Measurements from ENCODE around the gene NFASC. TPM values are rescaled to one million over a fixed set of nuclear protein-coding genes. Genes with fewer than 3 reads are reported as not detected.

NFASC gene
- total and polyA plus RNA-seq, 3 donors from 2014 or later, result 9.9 to 13.9 (median 10.2) TPM

DNA sequence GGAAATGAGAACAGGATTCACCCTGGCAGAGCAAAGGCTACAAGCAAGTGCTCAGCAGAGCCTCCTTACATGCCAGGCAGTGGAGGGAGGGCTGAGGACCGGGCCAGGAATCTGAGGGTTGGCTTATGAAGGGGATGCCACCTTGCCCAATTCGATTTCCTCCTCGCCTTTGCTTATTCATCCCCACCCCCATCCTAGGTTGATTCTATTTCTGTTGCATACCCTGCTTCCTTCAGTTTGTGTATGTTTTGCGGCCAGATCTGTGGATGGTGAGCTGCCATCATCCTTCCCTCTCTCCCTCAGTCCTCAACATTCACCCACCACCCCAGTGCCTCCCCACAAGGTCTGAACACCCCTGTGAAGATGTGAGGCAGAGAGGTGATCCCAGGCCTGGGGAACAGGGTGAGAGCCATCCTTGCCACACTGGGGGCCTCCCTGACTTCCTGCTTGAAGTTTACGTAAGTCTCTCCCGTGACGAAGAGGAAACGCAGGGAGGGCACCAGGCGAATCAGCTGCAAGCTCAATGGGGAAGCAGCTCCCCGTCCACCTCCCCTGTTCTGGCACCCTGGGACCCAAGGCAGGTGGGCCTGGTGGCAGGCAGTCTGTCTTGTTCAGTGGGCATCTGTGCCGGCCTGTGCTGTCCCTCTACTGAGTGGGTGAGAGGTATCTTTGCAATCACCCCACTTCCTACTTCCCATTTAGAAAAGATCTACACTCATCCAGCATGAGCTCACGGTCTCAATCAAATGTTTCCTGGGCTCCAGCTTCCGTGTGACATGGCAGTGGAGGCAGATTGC, 121.7 kb downstream of the NFASC start:
- H3K4me3 ChIP-seq, result no peak overlapping the region
- peaks cover 3% of the 10 kb centered on the region for H3K4me1 ChIP-seq
- DNase-seq, result no peak
- H3K27ac ChIP-seq, result no peak overlapping the region
- TF ChIP-seq, protein P1, sequence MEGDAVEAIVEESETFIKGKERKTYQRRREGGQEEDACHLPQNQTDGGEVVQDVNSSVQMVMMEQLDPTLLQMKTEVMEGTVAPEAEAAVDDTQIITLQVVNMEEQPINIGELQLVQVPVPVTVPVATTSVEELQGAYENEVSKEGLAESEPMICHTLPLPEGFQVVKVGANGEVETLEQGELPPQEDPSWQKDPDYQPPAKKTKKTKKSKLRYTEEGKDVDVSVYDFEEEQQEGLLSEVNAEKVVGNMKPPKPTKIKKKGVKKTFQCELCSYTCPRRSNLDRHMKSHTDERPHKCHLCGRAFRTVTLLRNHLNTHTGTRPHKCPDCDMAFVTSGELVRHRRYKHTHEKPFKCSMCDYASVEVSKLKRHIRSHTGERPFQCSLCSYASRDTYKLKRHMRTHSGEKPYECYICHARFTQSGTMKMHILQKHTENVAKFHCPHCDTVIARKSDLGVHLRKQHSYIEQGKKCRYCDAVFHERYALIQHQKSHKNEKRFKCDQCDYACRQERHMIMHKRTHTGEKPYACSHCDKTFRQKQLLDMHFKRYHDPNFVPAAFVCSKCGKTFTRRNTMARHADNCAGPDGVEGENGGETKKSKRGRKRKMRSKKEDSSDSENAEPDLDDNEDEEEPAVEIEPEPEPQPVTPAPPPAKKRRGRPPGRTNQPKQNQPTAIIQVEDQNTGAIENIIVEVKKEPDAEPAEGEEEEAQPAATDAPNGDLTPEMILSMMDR (IDR thresholded peaks at IDR 0.05), result no peak
- no peak for TF ChIP-seq POLR2A (IDR thresholded peaks at IDR 0.05)
- intact Hi-C loops (cut with DNase I; ENCODE audit: low total_unique reads), result loop anchor here (10.0 kb wide), 1 partner anchor 262 kb away; no protein-coding TSS in a partner anchor
- no peaks in the 10 kb centered on the region for H3K36me3 ChIP-seq (ENCODE audit: low read depth, missing control alignments)
- H3K27me3 ChIP-seq, result no peaks in the 10 kb centered on the region
- WGBS, 2 donors, result 87 to 90% methylated on average over 8 to 13 of the region's 13 CpGs
- H3K9me3 ChIP-seq, result no peaks in the 10 kb centered on the region

DNA sequence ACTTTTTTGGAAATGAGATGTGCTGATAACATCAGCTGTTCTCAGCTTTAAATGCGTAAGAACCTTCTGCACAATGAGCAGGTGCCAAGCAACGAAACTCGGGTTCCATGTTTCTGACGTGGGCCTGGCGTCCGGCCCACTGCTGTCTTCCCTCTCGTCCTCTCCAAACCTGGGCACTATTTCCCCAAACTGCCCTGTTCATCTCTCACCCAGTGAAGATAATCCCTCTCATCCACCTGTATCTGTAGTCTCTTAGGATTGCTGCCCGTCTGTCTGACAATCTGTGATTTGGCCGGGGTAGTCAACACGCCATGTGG, 122.3 kb downstream of the NFASC start:
- Histone ChIP-seq H3K27ac (no peak overlapping the region), H3K4me3 (no peak overlapping the region), H3K4me1 (peaks cover 9% of the 10 kb centered on the region), H3K9me3 (no peaks in the 10 kb centered on the region), H3K36me3 (ENCODE audit: low read depth, missing control alignments) (no peaks in the 10 kb centered on the region), H3K27me3 (no peaks in the 10 kb centered on the region)
- intact Hi-C loops (cut with DNase I; ENCODE audit: low total_unique reads), result loop anchor here (10.0 kb wide), 1 partner anchor 262 kb away; no protein-coding TSS in a partner anchor
- DNase-seq, result no peak
- TF ChIP-seq POLR2A (IDR thresholded peaks at IDR 0.05), result no peak
- TF ChIP-seq, protein P1 (IDR thresholded peaks at IDR 0.05), result no peak
- 96 to 98% methylated on average over 10 of the region's 10 CpGs for WGBS, 2 donors

DNA sequence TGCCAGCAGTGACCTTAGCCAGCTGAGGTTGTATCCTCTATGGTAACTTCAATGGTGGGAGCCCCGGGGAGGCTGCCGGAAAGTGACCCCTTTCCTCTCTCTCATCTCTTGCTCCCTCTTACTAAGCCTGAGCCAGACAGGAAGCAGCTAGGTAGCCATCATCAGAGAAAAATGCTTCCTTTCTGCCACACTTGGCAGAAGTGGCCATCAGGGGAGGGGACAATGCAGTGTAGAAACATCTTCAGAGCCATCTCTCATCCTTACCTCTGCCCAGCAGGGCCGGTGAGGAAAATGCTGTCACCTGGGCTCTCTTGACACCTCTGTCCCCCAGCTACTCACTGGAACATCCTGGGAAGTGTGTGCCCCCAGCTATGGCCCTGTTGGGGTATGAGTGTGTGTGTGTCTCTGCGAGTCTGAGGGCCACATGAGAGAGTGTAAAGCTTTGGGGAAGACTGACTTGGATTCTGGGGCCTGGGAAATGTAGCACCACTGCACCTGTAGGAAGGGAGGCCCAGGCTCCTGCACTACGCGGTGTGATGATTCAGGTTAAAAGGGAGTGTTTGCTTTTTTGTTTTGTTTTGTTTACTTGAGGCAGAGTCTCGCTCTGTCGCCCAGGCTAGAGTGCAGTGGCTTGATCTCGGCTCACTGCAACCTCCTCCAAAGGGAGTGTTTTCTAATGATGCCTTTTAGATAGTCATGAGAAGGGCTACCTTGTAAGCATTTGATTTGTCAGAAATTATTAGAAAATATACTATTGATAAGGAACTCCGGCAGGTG, 123.6 kb downstream of the NFASC start:
- peaks cover 14% of the 10 kb centered on the region for H3K4me1 ChIP-seq
- H3K27ac ChIP-seq, result no peak overlapping the region
- no peaks in the 10 kb centered on the region for H3K27me3 ChIP-seq
- H3K9me3 ChIP-seq, result no peaks in the 10 kb centered on the region
- WGBS, 2 donors, result 92 to 96% methylated on average over 9 to 10 of the region's 10 CpGs
- TF ChIP-seq, protein P1 (IDR thresholded peaks at IDR 0.05), result no peak
- no peak for TF ChIP-seq POLR2A (IDR thresholded peaks at IDR 0.05)
- no peaks in the 10 kb centered on the region for H3K36me3 ChIP-seq (ENCODE audit: low read depth, missing control alignments)
- H3K4me3 ChIP-seq, result no peak overlapping the region
- intact Hi-C loops (cut with DNase I; ENCODE audit: low total_unique reads), result loop anchor here (10.0 kb wide), 1 partner anchor 261 kb away; no protein-coding TSS in a partner anchor
- no peak for DNase-seq

GRCh38 chr1:204996981-204997380, 126.3 kb downstream of the NFASC start:
- H3K27ac ChIP-seq, result no peak overlapping the region
- no peak overlapping the region for H3K4me3 ChIP-seq
- H3K36me3 ChIP-seq (ENCODE audit: low read depth, missing control alignments), result no peaks in the 10 kb centered on the region
- peaks cover 14% of the 10 kb centered on the region for H3K4me1 ChIP-seq
- H3K27me3 ChIP-seq, result no peaks in the 10 kb centered on the region
- intact Hi-C loops (cut with DNase I; ENCODE audit: low total_unique reads), result loop anchor here (10.0 kb wide), 1 partner anchor 258 kb away; no protein-coding TSS in a partner anchor
- WGBS, 2 donors, result 79 to 82% methylated on average over 22 of the region's 22 CpGs
- no peaks in the 10 kb centered on the region for H3K9me3 ChIP-seq
- no peak for DNase-seq
- TF ChIP-seq, protein P1 (IDR thresholded peaks at IDR 0.05), result no peak
- TF ChIP-seq POLR2A (IDR thresholded peaks at IDR 0.05), result no peak

Data from testis (tissue), 3 donors.